Stomach smooth muscle (tissue), 2 donors: ENCODE results near the gene RAB6A.

ENCODE experiments used
- H3K27ac ChIP-seq: one replicate; pipeline ENCODE4 v1.7.0; 2013; ENCODE audit warnings: mild to moderate bottlenecking, low read length, inconsistent platforms
- H3K27me3 ChIP-seq, 2 donors: one replicate each; pipeline ENCODE4 v1.7.0; 2013; ENCODE audit warnings: low read length in 2 of 2; ENCODE audit not compliant: insufficient read depth in 2 of 2, control insufficient read depth in 1 of 2
- H3K36me3 ChIP-seq, 2 donors: one replicate each; pipeline ENCODE4 v1.7.0; 2013; ENCODE audit warnings: low read length in 2 of 2; ENCODE audit not compliant: control insufficient read depth in 2 of 2, insufficient read depth in 2 of 2
- H3K4me1 ChIP-seq: one replicate; pipeline ENCODE4 v1.7.0; 2013; ENCODE audit warnings: low read length; ENCODE audit not compliant: control insufficient read depth, insufficient read depth
- H3K4me3 ChIP-seq, 2 donors: one replicate each; pipeline ENCODE4 v1.7.0; 2013; ENCODE audit warnings: low read length in 2 of 2
- H3K9ac ChIP-seq, 2 donors: one replicate each; pipeline ENCODE4 v1.7.0; 2013; ENCODE audit warnings: low read length in 2 of 2, mild to moderate bottlenecking in 1 of 2
- H3K9me3 ChIP-seq, 2 donors: one replicate each; pipeline ENCODE4 v1.7.0; 2013; ENCODE audit warnings: low read length in 2 of 2; ENCODE audit not compliant: control insufficient read depth in 2 of 2
- donor health status: healthy.
- donor health status: Pancreatic carcinoma.

RAB6A gene

GRCh38 chr11:73647459-73648100, 113.3 kb downstream of the RAB6A start:
- Histone ChIP-seq H3K9me3 (no peaks in the 10 kb centered on the region), H3K9ac (peak overlapping the region in 1 of 2 donors; percentile 62), H3K27me3 (no peaks in the 10 kb centered on the region), H3K27ac (no peak overlapping the region), H3K4me1 (peaks cover 5% of the 10 kb centered on the region), H3K4me3 (peak overlapping the region; percentile 33 to 71), H3K36me3 (no peaks in the 10 kb centered on the region)

DNA sequence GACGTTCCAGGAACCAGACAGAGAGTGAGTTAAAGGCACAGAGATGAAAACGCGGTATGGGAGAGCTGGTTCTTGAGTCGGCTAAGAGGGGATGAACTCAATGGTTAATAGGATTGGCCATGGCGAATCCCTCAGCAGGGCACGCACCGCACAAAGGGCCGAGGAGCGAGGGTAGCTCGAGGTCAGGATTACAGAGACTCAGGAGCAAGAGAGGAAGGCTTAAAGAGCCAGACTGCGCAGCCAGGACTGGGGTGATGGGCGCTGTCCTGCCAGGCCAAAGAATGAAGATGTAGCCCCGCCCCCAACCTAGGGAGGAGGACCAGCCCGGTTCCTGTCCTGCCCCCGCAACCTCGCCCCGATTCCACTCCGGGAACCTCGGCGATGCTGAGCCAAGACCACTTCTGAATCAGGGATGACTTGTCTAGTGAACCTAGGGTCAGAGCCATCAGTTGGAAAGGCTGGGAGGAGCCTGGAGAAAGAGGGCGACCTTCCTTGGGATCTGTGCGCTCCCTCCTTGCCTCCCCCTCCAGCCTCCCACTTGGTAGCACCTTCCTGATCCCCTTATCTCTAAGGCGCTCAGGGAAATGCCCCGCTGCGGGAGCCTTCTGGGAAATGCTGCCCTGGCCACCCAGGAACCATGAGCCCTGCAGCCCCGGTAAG, 114.8 kb downstream of the RAB6A start, which contains the start of gene PLEKHB1:
PLEKHB1 (plus strand) TSS at position 610 of the 660 bp plus-strand sequence; CDS start at position 638, 28 bp downstream.
- H3K4me1 ChIP-seq: peaks cover 5% of the 10 kb centered on the region
- no peak within 1 kb of the TSS for H3K27ac ChIP-seq
- H3K9ac ChIP-seq: no peak within 1 kb of the TSS
- no peaks in the 10 kb centered on the region for H3K9me3 ChIP-seq
- H3K36me3 ChIP-seq: no peaks in the 10 kb centered on the region
- H3K27me3 ChIP-seq: peaks cover 0 to 7% of the 10 kb centered on the region in 2 donors
- H3K4me3 ChIP-seq: peak within 1 kb of the TSS in 1 of 2 donors; percentile 71

DNA sequence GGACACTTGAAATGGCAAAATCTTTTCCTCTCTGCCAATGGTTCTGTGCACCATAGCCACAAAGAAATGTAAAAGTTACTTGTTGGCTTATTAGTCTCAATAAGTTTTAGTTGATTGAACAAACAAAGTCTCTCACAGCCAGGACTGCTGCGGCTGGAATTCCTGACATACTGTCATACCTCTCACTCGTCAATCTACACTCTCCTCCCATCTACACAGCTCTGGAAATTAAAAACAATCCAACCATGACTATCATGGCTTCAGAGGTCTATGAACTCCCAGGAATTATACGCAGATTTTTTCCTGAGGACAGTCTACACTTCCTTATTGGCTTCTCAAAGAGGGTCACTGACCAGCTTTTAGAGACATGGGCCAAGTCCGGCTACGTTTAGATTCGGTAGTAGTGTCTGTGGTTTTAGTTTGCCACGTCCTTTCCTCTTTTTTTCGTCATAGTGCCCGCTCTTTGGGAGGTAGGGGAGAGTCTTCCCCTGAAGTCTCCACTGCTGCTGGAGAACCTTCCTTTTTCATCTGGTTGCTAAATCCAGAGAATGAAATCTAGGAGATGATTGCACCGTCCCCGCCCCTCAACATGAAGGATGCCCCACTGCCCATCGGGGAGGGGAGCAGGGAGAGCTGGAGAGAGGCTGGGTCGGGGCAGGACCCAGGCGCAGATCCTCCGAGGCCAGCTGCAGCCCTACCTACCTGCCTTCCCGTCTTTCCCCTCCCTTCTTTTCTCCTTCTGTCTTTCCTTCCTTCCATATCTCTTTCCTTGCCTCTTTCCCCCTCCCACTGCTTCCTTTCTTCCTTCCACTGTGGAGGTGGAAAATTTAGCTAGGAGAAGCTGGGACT, 115.5 kb downstream of the RAB6A start:
- Histone ChIP-seq H3K9me3 (no peaks in the 10 kb centered on the region), H3K4me3 (no peak overlapping the region), H3K27ac (no peak overlapping the region), H3K4me1 (peaks cover 5% of the 10 kb centered on the region), H3K9ac (no peak overlapping the region), H3K27me3 (peaks cover 0 to 7% of the 10 kb centered on the region in 2 donors), H3K36me3 (no peaks in the 10 kb centered on the region)

- Histone ChIP-seq H3K36me3 (no peaks in the 10 kb centered on the region), H3K27ac (no peak overlapping the region), H3K9me3 (no peaks in the 10 kb centered on the region), H3K27me3 (peaks cover 0 to 7% of the 10 kb centered on the region in 2 donors), H3K4me3 (no peak overlapping the region), H3K9ac (no peak overlapping the region), H3K4me1 (no peaks in the 10 kb centered on the region)
Measured at GRCh38 chr11:73641668-73642067, 119.2 kb downstream of the RAB6A start.

- Histone ChIP-seq H3K27me3 (peaks cover 0 to 7% of the 10 kb centered on the region in 2 donors), H3K9me3 (no peaks in the 10 kb centered on the region), H3K36me3 (no peaks in the 10 kb centered on the region), H3K4me1 (no peaks in the 10 kb centered on the region), H3K9ac (no peak overlapping the region), H3K4me3 (no peak overlapping the region), H3K27ac (no peak overlapping the region)
Measured at GRCh38 chr11:73640592-73640991, 120.3 kb downstream of the RAB6A start.

DNA sequence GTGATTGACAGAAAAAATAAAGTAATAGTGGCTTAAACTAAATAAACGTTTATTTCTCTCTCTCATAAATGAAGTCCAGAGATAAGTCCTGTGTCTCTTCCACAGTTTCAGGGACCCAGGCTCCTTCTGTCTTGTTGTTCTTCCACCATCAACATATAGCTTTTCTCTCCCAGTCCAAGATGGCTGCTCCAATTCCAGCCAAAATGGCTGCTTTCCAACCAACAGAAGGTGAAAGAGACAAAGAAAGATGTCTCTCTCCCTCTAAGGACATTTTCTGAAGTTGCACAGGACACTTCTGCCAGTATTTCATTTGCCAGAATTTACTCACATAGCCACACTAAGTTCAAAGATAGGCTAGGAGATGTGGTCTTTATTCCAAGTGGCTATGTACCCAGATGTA, 123.9 kb downstream of the RAB6A start:
- Histone ChIP-seq H3K4me3 (no peak overlapping the region), H3K27ac (no peak overlapping the region), H3K27me3 (peaks cover 0 to 7% of the 10 kb centered on the region in 2 donors), H3K9ac (no peak overlapping the region), H3K9me3 (no peaks in the 10 kb centered on the region), H3K4me1 (no peaks in the 10 kb centered on the region), H3K36me3 (no peaks in the 10 kb centered on the region)

GRCh38 chr11:73636249-73636648, 124.6 kb downstream of the RAB6A start:
- H3K27ac ChIP-seq: no peak overlapping the region
- H3K4me1 ChIP-seq: no peaks in the 10 kb centered on the region
- no peaks in the 10 kb centered on the region for H3K36me3 ChIP-seq
- H3K4me3 ChIP-seq: no peak overlapping the region
- peaks cover 0 to 1% of the 10 kb centered on the region in 2 donors for H3K27me3 ChIP-seq
- H3K9me3 ChIP-seq: no peaks in the 10 kb centered on the region
- H3K9ac ChIP-seq: no peak overlapping the region

DNA sequence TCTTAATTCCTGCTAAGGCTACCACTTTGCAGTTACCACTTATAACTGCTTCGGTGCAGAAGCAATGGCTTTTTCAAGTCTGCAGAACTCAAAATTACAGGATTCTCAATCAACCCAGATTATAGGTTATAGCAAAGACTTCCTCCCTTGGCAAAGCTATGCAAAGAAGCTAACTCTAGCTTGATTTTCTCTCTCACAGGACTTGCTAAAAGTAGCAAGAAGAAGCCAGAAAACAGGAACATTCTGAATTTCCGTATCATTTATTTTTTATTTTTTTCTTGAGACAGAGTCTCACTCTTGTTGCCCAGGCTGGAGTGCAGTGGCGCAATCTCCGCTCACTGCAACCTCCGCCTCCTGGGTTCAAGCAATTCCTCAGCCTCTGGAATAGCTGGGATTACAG, 125.2 kb downstream of the RAB6A start:
- Histone ChIP-seq H3K9me3 (no peaks in the 10 kb centered on the region), H3K4me3 (no peak overlapping the region), H3K9ac (no peak overlapping the region), H3K27ac (no peak overlapping the region), H3K27me3 (no peaks in the 10 kb centered on the region), H3K36me3 (no peaks in the 10 kb centered on the region), H3K4me1 (no peaks in the 10 kb centered on the region)

GRCh38 chr11:73633999-73634398, 126.9 kb downstream of the RAB6A start:
- Histone ChIP-seq H3K4me1 (no peaks in the 10 kb centered on the region), H3K9me3 (no peaks in the 10 kb centered on the region), H3K27ac (no peak overlapping the region), H3K27me3 (no peaks in the 10 kb centered on the region), H3K36me3 (no peaks in the 10 kb centered on the region), H3K9ac (no peak overlapping the region), H3K4me3 (no peak overlapping the region)

DNA sequence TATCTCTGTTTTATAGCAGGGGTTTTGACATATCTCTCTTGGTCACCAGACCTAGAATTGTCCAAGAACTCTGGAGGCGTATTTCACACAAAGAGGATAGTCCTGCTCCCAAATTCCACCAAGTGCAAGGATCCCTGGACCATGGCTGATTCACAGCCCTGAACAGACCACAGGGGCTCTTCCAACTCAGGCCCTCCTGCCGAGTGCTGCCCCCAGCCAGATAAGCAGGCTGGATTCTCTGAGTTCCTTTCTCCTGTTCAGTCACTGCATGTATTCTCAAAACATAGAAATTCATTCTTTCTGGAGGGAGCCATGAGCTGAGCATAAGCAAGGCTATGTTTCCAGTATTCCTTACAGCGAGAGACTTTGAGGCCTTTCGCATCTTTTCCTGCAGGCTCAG, 127.9 kb downstream of the RAB6A start:
- Histone ChIP-seq H3K9me3 (no peaks in the 10 kb centered on the region), H3K27ac (no peak overlapping the region), H3K27me3 (no peaks in the 10 kb centered on the region), H3K9ac (no peak overlapping the region), H3K4me3 (no peak overlapping the region), H3K36me3 (no peaks in the 10 kb centered on the region), H3K4me1 (no peaks in the 10 kb centered on the region)
